AG04449 (cell line): ENCODE data around the gene TEX44.

Experiments
- CTCF ChIA-PET: fragments of 350-600 bp; formaldehyde crosslinking; extraction: SDS; loops from one replicate; lab custom pipeline; 2021; ENCODE audit warnings: antibody characterized with exemption; lab: Yijun Ruan, JAX
- POLR2A ChIA-PET: fragments of 400-600, 350-600 bp; formaldehyde crosslinking; extraction: SDS; loops from one replicate; lab custom pipeline; 2020; ENCODE audit warnings: antibody characterized with exemption, inconsistent platforms; lab: Yijun Ruan, JAX
- DNase-seq: peaks from one replicate; pipeline ENCODE4 v3.0.0-alpha.2; 2010; ENCODE audit warnings: low read depth, low spot score
- H3K4me3 ChIP-seq: 2 replicates; pipeline ENCODE4 v1.5.1; 2011; ENCODE audit warnings: low read depth, mild to moderate bottlenecking, control low read depth, low read length
- TF ChIP-seq, protein P1 (sequence below): IDR thresholded peaks from one replicate; pipeline ENCODE4 v1.5.1; 2011; ENCODE audit warnings: mild to moderate bottlenecking, moderate library complexity, low read length, control low read depth, inconsistent platforms; ENCODE audit not compliant: insufficient read depth; ENCODE audit errors: missing control alignments

The TEX44 gene

DNA sequence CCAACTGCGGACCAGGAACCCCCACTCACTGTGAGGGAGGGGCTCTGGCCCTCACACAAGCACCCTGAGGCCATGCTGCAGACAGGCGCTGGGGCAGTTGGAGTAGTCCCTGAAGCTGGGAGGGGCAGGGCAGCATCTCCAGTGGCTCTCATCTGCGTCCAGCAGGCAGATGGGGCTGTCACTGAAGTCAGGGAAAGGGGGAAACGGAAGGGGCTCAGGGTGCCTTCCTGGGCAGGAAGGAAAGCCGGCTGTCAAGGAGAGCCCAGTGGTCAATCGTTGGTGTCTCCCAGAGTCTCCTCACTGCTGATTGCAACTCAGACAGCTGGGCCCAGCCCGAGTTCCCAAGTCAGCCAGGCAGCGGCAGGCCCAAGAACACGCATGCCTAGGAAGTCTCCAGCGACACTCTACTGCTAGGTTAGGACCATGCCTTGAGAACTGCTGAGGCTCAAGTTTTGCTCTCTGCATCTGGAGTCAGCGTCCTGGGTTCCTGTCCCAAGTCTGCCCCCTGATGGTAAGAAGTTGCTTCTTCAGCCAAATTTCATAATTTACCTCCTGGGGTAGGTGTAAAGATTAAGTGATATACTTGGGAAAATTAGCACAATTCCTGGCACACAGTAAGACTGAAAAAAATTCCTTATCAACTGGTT lies 35.0 kb upstream of the TEX44 start:
- DNase-seq = peak; percentile 23
- ChIA-PET CTCF (interaction anchor here (0.7 to 5.4 kb wide), 29 partner anchors 9 to 91 kb away, joined by 3 to 127 read pairs (median 5); partner anchors contain the start of gene NMUR1), POLR2A (interaction anchor here (1.0 kb wide), 1 partner anchor 93 kb away, joined by 4 read pairs; the partner anchor contains the start of gene NCL)
- TF ChIP-seq, protein P1, sequence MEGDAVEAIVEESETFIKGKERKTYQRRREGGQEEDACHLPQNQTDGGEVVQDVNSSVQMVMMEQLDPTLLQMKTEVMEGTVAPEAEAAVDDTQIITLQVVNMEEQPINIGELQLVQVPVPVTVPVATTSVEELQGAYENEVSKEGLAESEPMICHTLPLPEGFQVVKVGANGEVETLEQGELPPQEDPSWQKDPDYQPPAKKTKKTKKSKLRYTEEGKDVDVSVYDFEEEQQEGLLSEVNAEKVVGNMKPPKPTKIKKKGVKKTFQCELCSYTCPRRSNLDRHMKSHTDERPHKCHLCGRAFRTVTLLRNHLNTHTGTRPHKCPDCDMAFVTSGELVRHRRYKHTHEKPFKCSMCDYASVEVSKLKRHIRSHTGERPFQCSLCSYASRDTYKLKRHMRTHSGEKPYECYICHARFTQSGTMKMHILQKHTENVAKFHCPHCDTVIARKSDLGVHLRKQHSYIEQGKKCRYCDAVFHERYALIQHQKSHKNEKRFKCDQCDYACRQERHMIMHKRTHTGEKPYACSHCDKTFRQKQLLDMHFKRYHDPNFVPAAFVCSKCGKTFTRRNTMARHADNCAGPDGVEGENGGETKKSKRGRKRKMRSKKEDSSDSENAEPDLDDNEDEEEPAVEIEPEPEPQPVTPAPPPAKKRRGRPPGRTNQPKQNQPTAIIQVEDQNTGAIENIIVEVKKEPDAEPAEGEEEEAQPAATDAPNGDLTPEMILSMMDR = peak; percentile 66
- H3K4me3 ChIP-seq = no peak overlapping the region

DNA sequence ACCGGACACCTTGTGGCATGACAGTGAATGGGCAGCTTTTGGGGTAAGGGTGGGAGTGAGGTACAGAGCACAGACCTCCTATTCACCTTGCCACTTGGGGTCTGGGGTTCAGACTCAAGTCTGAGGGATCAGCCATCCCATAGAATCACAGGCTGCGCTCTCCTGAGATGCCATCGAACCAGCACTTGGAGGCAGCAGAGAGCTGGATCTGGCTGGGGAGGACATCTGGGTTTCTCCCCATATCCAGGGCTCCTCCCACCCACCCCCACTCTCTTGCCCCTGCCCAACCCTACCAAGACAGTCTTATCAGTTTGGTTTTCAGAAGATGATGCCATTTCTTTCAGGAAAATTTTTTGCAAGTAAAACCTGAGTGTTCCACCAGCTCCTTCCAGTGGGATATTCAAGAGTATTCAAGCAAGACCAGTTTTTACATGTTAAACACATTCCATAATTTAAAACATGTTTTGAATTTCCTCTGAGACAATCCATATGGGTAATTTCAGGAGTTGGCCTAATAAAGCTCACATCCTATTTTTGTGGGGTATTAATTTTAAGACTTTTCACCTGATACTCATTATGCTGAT lies 29.2 kb upstream of the TEX44 start:
- ChIA-PET POLR2A (interaction anchor here (1.0 kb wide), 1 partner anchor 100 kb away, joined by 4 read pairs; no protein-coding TSS in a partner anchor), CTCF (interaction anchor here (0.6 to 8.3 kb wide), 32 partner anchors 8 to 236 kb away, joined by 3 to 159 read pairs (median 7); partner anchors contain the start of gene TEX44)
- no peak overlapping the region for H3K4me3 ChIP-seq
- no peak for DNase-seq
- TF ChIP-seq, protein P1 = peak; percentile 79

DNA sequence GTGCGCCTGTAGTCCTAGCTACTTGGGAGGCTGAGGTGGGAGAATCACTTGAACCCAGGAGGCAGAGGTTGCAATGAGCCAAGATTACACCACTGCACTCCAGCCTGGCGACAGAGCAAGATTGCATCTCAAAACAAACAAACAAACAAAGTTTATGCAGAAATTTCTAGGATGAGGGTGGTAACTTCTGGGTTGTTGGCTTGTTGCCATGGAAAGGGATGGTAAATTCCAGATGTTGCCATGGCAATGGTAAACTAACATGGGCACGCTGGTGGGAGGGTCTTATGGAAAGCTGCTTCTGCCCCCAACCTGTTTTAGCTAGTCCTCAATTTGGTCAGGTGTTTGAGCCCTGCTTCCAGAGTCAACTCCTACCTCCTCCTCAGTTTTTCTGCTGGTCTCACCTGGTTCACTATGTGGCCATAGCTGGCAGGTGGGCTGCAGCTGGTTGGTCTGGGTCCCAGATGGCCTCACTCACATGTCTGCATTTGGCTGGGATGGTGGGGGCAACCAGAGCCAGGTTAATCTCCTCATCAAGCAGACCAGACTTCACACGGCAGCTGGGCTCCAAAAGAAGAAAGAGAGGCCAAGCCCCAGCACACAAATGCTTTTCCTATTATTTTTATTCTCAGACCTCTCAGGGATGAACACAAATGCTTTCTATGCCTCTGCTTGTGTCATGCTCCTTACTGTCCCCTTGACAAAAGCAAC lies 26.6 kb upstream of the TEX44 start:
- DNase-seq = no peak
- ChIA-PET POLR2A (no interaction called here), CTCF (interaction anchor here (0.6 to 8.3 kb wide), 6 partner anchors 8 to 49 kb away, joined by 3 to 159 read pairs (median 4); no protein-coding TSS in a partner anchor)

DNA sequence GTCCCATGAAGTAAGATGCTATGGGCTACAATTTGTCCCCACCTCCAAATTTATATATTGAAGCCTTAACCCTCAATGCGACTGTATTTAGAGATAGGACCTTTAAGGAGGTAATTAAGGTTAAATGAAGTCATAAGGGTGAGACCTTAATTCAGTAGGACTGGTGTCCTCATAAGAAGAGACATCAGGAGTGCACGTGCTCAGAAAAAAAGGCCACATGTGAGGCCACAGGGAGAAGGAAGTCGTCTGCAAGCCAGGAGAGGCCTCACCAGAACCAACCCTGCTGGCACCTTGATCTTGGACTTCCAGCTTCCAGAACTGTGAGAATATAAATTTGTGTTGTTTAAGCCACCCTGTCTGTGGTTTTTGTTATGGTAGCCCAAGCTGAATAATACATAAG lies 25.5 kb upstream of the TEX44 start:
- no peak for DNase-seq
- no peak overlapping the region for H3K4me3 ChIP-seq
- TF ChIP-seq, protein P1 = no peak
- CTCF ChIA-PET = interaction anchor here (1.5 to 8.3 kb wide), 3 partner anchors 9 to 50 kb away, joined by 6 to 159 read pairs (median 8); no protein-coding TSS in a partner anchor
- POLR2A ChIA-PET = no interaction called here

More for the DNA sequence above, 26.6 kb upstream of the TEX44 start:
- TF ChIP-seq, protein P1 = no peak
- no peak overlapping the region for H3K4me3 ChIP-seq

DNA sequence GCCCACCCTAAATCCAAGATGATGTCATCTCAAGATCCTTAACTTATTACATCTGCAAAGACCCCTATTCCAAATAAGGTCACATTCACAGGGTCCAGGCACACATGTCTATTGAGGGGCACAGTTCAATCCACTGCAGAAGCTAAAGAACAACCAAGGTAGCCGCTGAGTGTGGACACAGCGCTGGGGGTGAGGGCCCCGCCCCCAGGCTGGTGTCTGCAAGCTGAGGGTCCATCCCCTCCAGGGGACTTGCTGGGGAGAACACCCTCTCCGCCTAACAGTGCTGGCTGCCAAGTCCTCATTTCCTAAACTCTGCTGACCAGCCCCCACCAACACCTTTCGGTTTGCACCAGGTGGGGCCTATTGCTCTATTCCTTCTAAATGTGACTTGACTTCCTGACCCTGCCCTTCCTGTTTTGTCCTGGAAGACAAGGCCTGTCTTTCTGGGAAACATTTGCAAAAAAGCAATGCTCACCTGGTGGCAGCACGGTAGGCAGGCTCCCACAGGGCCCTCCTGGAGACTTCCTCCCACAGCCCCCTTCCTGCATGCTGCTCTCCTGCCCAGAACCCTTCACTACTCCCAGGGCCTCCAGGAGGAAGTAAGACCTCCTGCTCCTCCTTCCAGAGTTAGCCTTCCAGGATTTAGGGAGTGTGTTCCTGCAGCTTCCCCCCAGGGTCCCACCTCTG lies 24.4 kb upstream of the TEX44 start:
- no peak overlapping the region for H3K4me3 ChIP-seq
- TF ChIP-seq, protein P1 = no peak
- DNase-seq = no peak
- CTCF ChIA-PET = interaction anchor here (0.7 to 3.8 kb wide), 3 partner anchors 10 to 87 kb away, joined by 3 to 15 read pairs (median 8); no protein-coding TSS in a partner anchor
- POLR2A ChIA-PET = no interaction called here
